ENCODE data around the gene CCSER1. TPM values are rescaled to one million over a fixed set of nuclear protein-coding genes. Genes with fewer than 3 reads are reported as not detected.

The CCSER1 gene
- total and polyA plus RNA-seq, 2 of the 8 experiments (the other 6 are each of a cell fraction or from before 2014, with no cell fraction given) = 0.26 to 0.84 TPM

DNA sequence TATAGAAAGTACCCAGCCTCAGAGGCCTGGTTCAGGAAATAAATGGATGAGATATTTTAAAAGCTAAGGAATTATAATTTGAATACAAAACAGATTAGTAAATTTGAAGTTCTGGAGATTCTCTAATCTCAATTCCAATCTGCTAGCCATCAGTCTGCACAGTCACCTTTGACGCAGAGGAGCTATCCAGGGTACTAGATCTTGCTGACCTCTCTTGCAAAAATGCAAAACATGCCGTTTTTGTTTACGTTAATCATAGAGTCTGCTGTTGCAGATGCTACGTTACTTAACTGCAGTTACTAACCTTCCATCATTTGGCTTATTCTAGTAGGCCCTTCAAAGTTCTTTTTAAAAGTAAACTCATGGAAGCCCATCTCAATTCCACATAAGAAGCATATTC is 10.4 kb downstream of the CCSER1 start:
- no peak overlapping the region for H3K4me3 ChIP-seq (ENCODE audit: extremely low read depth in 1 of 4, insufficient read depth in 2 of 4, low read depth in 3 of 4, low read length in 4 of 4)
- no peaks in the 10 kb centered on the region for H3K23me2 ChIP-seq (ENCODE audit: low read depth, low read length)
- no peak overlapping the region for H2BK20ac ChIP-seq (ENCODE audit: low read length)
- no peaks in the 10 kb centered on the region for H3K9me3 ChIP-seq (ENCODE audit: insufficient read depth in 2 of 2, low read depth in 1 of 2, low read length in 1 of 2)
- H3K9ac ChIP-seq (replicated peaks in 1 of 4; ENCODE audit: extremely low read depth in 1 of 4, low read depth in 3 of 4, low read length in 3 of 4) = no peak overlapping the region
- no peak overlapping the region for H4K8ac ChIP-seq (ENCODE audit: extremely low read depth, insufficient read depth, low read length)
- H3K4me2 ChIP-seq (ENCODE audit: insufficient read depth in 1 of 2, low read depth in 2 of 2, low read length in 2 of 2) = no peak overlapping the region
- ChIA-PET CTCF (ENCODE audit: partially characterized antibody) (interaction anchor here (0.6 to 1.4 kb wide), 6 partner anchors 103 to 265 kb away, joined by 3 to 7 read pairs (median 3); no protein-coding TSS in a partner anchor), POLR2A (ENCODE audit: partially characterized antibody) (no interaction called here)
- no peak overlapping the region for H3K56ac ChIP-seq (replicated peaks; ENCODE audit: insufficient read length, low read depth, low read length)
- H2AK5ac ChIP-seq (ENCODE audit: low read depth, low read length) = no peak overlapping the region
- peak; percentile 46; the same call in 1 of the 2 replicates for TF ChIP-seq BACH1 (IDR thresholded peaks at IDR 0.05; ENCODE audit: low read length)
- no peak for TF ChIP-seq ZNF274 (IDR thresholded peaks at IDR 0.05; ENCODE audit: borderline replicate concordance, extremely low read depth, low read length)
- TF ChIP-seq BCL11A (IDR thresholded peaks at IDR 0.05; ENCODE audit: low read depth in 2 of 2, low read length in 2 of 2) = no peak
- TF ChIP-seq CBX5 (IDR thresholded peaks at IDR 0.05; ENCODE audit: low read depth, low read length) = no peak
- TF ChIP-seq HDAC2 (IDR thresholded peaks at IDR 0.05; ENCODE audit: borderline replicate concordance in 1 of 2, low read depth in 2 of 2, low read length in 2 of 2) = no peak
- no peak overlapping the region for H3K14ac ChIP-seq (ENCODE audit: insufficient read length)
- H3K27me3 ChIP-seq (replicated peaks in 1 of 4; ENCODE audit: control insufficient read depth in 3 of 4, extremely low read depth in 1 of 4, insufficient read depth in 3 of 4, low read length in 3 of 4) = no peaks in the 10 kb centered on the region
- no peak overlapping the region for H3K4ac ChIP-seq (replicated peaks; ENCODE audit: insufficient read length, low read depth, low read length)
- no peak overlapping the region for H2BK120ac ChIP-seq (replicated peaks; ENCODE audit: low read depth, low read length)
- H4K91ac ChIP-seq (replicated peaks; ENCODE audit: insufficient read length, low read length) = no peak overlapping the region
- no peak for DNase-seq (ENCODE audit: low read depth in 1 of 2, low spot score in 2 of 2)
- H3K4me1 ChIP-seq (replicated peaks in 1 of 4; ENCODE audit: control insufficient read depth in 3 of 4, insufficient read depth in 4 of 4, low read length in 3 of 4) = no peaks in the 10 kb centered on the region
- 82% methylated on average over 4 of the region's 4 CpGs; no CpG with 5 or more reads in 1 of the 2 experiments for WGBS, 2 experiments (ENCODE audit: extremely low coverage in 1 of 2, insufficient coverage in 1 of 2, insufficient read length in 1 of 2, insufficient replicate concordance in 2 of 2, low coverage in 1 of 2, low lambda C conversion rate in 2 of 2, missing lambda C conversion rate in 1 of 2)
- H3K27ac ChIP-seq (ENCODE audit: low read depth, low read length) = no peak overlapping the region
- no peak overlapping the region for H3K18ac ChIP-seq (ENCODE audit: extremely low read depth, low read length)
- no peak overlapping the region for H4K5ac ChIP-seq (ENCODE audit: insufficient read length, low read depth, low read length)
- H4K20me1 ChIP-seq (replicated peaks in 1 of 2; ENCODE audit: control insufficient read depth in 1 of 2, insufficient read depth in 2 of 2, low read length in 2 of 2) = no peaks in the 10 kb centered on the region
- no peaks in the 10 kb centered on the region for H3K79me2 ChIP-seq (ENCODE audit: control insufficient read depth in 1 of 2, insufficient read depth in 2 of 2, low read length in 2 of 2)
- no peak overlapping the region for H2AFZ ChIP-seq (ENCODE audit: low read length)
- H3K36me3 ChIP-seq (ENCODE audit: control insufficient read depth in 2 of 4, insufficient read depth in 4 of 4, low read length in 3 of 4) = no peaks in the 10 kb centered on the region
- no peak overlapping the region for H2BK5ac ChIP-seq (ENCODE audit: low read depth, low read length)
- no peak overlapping the region for H2BK12ac ChIP-seq (ENCODE audit: low read depth, low read length)
- no peak overlapping the region for H2BK15ac ChIP-seq (ENCODE audit: low read length)
- H3K23ac ChIP-seq (ENCODE audit: insufficient read length) = no peak overlapping the region
- no peak for FAIRE-seq
- H3K79me1 ChIP-seq (ENCODE audit: low read depth, low read length) = no peaks in the 10 kb centered on the region
